ENCODE measurements around the gene MAPK7.

MAPK7 gene

DNA sequence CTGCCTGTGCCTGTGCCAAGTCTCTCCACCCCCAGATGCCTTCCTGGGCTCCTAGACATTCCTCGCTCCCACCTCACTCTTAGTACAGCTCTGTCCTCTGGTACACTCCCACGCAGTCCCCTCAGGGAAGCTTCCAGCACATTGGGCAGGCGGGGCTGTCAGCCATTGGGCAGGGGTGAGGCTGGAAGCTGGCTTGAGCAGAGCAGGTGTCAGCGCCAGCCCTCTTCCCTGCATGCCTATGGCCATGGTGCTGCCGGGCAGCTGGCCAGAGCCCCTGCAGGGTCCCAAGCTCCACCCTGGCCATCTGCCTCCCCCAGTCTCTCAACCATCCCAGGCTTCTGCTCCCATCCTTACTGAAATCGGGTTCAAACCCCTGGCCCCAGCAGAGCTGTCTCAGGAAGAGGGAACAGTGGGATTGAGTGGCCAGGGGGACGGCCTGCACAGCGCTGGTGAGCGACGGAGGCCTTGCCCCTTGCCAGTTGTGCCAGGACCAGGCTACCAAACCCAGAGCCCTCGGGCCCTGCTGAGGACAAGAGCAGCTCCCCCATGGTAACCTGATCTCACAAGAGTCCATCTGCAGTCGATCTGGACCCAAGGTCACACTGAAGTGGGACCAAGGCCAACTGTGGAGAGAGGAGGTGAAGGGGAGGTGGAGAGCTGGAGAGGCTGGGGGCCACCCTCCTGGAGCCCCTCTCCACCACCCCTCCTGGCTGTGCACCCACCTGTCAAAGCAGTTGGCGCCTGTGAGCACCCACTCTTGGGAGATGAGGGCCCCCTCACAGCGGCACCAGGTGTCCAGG is 13.4 kb upstream of the MAPK7 start:
- no peak for DNase-seq

- DNase-seq, result no peak
These were observed 12.8 kb upstream of the MAPK7 start for GRCh38 chr17:19365499-19365817.

DNA sequence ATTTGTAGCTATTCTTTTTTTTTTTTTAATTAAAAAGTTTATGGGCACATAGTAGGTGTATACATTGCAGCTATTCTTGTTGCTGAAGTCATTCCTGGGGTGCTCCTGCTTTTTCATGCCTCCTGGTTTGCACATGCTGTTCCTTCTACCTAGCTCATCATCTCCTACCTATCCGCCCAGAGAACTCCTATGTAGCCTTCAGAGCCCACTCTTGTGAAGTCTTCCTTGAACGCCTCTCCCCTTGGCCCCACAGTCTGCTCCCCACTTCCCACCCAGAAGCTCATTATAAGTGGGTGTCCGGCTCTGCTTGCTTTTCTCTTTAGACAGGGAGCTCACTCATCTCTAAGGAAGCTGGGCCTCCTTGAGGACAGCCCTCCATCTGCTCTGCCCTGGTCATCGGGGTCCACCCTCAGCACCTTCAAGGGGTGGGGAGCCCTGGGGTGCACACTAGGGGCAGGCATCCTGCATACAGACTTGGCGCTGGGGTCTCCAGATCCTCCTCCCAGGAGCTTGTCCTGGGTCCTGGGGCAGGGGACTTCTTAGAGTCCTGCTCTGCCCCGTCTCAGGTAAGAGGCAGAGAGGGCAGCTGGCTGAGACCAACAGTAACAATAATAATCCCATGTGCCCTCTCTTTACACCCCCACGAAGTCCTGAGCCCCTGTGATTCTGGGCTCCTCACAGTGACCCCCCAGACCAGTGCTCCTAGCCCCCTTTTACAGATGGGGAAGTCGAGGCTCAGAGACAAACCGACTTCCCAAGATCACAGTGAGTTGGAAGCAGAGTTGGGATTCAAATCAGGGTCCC is 12.3 kb upstream of the MAPK7 start:
- DNase-seq, result no peak

DNA sequence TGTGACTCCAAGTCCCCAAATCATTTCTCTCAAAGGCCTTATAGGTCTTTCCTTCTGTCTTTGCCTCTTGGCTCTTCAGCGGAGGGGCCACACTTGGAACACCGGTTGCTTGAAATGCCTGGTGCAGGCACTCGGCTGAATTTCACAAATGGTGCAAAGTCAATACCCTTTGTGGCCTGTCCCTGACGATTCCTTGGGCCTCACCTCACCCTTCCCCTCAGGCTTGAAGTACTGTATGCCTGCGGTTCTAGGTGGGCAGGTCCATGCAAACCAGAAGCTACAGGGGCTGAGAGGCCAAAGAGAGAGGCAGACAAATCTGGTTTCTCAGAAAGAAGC is 11.7 kb upstream of the MAPK7 start:
- no peak for DNase-seq

DNA sequence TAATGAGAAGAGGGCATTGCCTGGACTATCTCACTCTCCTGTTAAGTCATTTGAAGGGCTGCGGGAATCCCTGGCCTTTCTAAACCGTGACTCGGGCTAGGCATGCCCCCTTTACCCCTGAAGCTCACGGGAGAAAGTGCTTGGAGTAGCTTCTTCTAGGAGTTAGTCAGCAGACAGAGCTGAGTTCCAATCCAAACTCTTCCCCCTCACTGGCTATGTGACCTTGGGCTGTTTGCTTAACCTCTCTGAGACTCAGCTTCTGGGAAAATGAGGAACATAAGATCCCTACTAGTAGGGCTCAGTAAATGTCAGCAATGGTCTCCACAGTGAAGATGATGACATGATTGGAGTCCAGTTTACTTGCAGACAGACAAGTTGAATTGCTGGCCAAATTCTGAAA is 10.1 kb upstream of the MAPK7 start:
- DNase-seq, result no peak

GRCh38 chr17:19369107-19369778 is 9.1 kb upstream of the MAPK7 start:
- DNase-seq, result no peak

GRCh38 chr17:19369846-19370492 is 8.3 kb upstream of the MAPK7 start:
- no peak for DNase-seq

- DNase-seq, result peak; percentile 28 to 36
These were observed 7.8 kb upstream of the MAPK7 start for GRCh38 chr17:19370493-19370960.

DNA sequence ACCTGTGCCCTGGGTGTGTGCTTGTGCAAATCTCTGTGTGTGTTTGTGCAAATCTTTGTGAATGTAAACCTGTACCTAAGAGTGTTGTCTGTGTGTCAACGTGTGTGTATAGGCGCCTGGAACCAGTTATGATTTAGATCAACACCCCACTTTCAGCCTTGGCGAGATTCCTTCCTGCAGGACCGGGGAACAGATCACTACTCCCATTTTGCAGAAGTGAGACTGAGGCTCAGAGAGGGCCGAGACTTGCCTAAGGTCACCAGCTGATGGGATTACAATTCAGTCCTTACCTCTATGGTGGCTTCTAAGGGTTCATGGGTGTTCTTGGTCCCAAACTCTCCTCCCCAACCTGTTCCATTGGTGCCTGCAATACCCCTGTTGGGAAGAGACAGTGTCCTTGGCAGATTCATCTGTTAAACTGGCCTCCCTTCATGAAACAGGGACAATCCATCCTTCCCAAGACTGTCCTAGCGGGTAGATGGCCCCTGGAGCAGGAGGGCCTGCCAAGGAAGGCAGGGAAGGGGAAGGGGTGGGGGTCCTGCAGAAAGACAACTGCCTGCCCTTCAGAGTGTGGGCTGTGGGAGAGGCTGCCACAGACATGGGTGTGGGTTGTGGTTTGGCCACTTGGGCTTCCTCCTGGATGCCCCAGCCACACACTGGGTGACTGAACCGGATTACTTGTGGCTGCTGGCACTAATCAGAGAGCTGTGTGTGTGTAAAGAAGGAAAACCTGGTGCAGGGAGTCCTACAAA is 6.9 kb upstream of the MAPK7 start:
- DNase-seq, result peak; percentile 16 to 25

- no peak for DNase-seq
These were observed 6.3 kb upstream of the MAPK7 start for GRCh38 chr17:19372011-19372370.

GRCh38 chr17:19372439-19372838 is 5.9 kb upstream of the MAPK7 start:
- DNase-seq, result no peak

DNA sequence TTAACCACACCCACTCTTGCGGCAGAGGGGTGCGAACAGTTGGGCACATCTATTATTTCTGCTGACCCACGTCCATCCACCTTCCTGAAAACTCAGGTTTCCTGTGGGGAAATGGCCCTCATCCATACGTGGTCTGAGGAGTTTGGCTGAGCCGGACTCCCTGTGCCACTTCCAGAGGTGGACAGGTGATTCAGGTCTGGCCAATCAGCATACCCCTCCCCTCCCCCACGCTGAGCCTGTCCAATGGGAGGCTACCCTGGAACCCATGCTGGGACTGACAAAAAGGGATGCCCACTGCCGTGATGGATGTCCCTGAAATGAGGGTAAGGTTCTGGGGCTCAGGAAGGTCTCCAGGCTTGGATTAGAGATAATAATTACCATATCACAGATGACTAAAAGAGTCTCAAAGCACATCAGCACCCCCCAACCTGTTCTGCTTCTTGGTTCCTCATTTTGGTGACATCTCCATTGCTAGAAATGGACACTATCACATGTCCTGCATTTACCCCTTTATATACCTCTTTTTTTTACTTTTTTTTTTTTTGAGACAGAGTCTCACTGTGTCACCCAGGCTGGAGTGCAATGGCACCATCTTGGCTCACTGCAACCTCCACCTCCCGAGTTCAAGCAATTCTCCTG is 5.3 kb upstream of the MAPK7 start:
- DNase-seq, result peak; percentile 11 to 56

DNA sequence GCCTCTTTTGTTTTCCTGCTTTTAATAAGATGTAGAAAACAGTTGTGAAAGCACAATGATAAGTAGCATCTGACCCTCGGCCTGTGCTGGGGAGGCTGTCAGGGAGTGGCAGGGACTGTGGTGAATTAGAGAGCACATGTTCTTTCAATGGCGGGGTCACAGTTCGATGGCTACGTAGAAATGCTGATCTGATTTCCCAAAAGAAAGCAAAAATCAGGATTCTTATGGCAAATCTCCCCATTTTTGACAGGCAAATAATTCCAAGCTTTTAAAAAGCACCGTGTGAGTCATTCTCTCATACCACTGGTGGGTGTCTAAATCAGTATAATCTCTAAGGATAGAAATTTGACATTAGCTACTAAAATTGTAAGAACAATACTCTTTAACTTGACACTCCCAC is 4.2 kb upstream of the MAPK7 start:
- DNase-seq, result no peak

- DNase-seq, result no peak
These were observed 2.6 kb upstream of the MAPK7 start for GRCh38 chr17:19375732-19376131.

DNA sequence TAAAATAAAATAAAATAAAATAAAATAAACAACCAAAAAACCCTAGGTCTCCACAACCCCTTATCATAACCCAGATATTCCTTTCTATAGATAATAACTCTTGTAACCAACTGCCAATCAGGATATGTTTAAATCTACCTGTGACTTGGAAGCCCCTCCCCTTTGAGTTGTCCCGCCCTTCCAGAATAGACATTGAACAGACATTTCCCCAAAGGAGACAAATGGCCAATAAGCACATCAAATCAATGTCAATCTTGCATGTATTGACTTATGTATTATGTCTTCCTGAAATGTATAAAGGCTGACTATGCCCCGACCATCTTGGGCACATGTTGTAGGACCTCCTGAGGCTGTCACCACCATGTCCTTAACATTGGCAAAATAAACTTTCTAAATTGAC is 1.5 kb upstream of the MAPK7 start:
- no peak for DNase-seq

GRCh38 chr17:19377602-19378415 is 489 bp upstream of the MAPK7 start:
- DNase-seq, result peak; percentile 99

- DNase-seq, result no peak
These were observed 1.2 kb downstream of the MAPK7 start for GRCh38 chr17:19379361-19380065.

GRCh38 chr17:19380481-19381301 is 2.4 kb downstream of the MAPK7 start:
- DNase-seq, result no peak

GRCh38 chr17:19381361-19381740 is 3.1 kb downstream of the MAPK7 start:
- DNase-seq, result no peak

Measured in AML-193 (cell line).